Tibial nerve (tissue), 4 donors: Measurements from ENCODE around the gene HES3. TPM values are rescaled to one million over a fixed set of nuclear protein-coding genes. Genes with fewer than 3 reads are reported as not detected.

Experiments used
- DNase-seq, 2 donors: peaks; one replicate each; pipeline ENCODE4 v3.0.0-alpha.2; 2019; ENCODE audit warnings: low spot score in 2 of 2
- H3K27ac ChIP-seq, 4 donors: fragments of 200-600 bp; sonication (generic) in 3 of 4; one replicate each; pipeline ENCODE4 v1.5.1; 2017 to 2019; ENCODE audit warnings: mild to moderate bottlenecking in 1 of 4
- H3K27me3 ChIP-seq, 2 donors: fragments of 200-600 bp; sonication (generic) in 1 of 2; one replicate each; pipeline versions ENCODE4 v1.5.1 to v1.6.0; 2017 to 2019
- H3K36me3 ChIP-seq, 3 donors: fragments of 200-600 bp; sonication (generic); one replicate each; pipeline ENCODE4 v1.5.1; 2018 to 2019
- H3K4me1 ChIP-seq, 4 donors: fragments of 200-600 bp; sonication (generic) in 3 of 4; one replicate each; pipeline ENCODE4 v1.5.1; 2017 to 2019
- H3K4me3 ChIP-seq, 4 donors: fragments of 200-600 bp; sonication (generic) in 3 of 4; one replicate each; pipeline ENCODE4 v1.5.1; 2017 to 2019; ENCODE audit warnings: mild to moderate bottlenecking in 1 of 4, moderate library complexity in 1 of 4
- H3K9me3 ChIP-seq, 4 donors: fragments of 200-600 bp; sonication (generic) in 3 of 4; one replicate each; pipeline ENCODE4 v1.5.1; 2017 to 2019
- CTCF ChIP-seq, 5 experiments: fragments of 200-600 bp in 3 of 5; fragments of 450-650 bp in 2 of 5; sonication (generic) in 3 of 5; IDR thresholded peaks; one replicate each; pipeline ENCODE4 v1.5.1; 2016 to 2019; ENCODE audit warnings: antibody characterized with exemption in 5 of 5, mild to moderate bottlenecking in 3 of 5, moderate library complexity in 2 of 5
- EP300 ChIP-seq, 2 donors: sonication (generic); formaldehyde crosslinking; IDR thresholded peaks; one replicate each; pipeline ENCODE4 v1.6.1; 2017; ENCODE audit warnings: antibody characterized with exemption in 2 of 2, mild to moderate bottlenecking in 1 of 2
- POLR2A ChIP-seq, 2 donors: fragments of 450-650 bp; IDR thresholded peaks; one replicate each; pipeline ENCODE4 v1.6.1; 2017; ENCODE audit warnings: antibody characterized with exemption in 2 of 2, mild to moderate bottlenecking in 2 of 2, moderate library complexity in 2 of 2
- WGBS, 2 donors: methylation state at CpG; one replicate each; pipeline ENCODE4 v1.1.5; 2018; 5-methylcytosine and 5-hydroxymethylcytosine counted together
- total RNA-seq, 4 donors: library from RNA; depleted of rRNA; stranded (reverse); fragments of >200 nt; gene quantifications; one replicate each; pipeline ENCODE4 v1.1.0, GENCODE V29; 2016

Gene HES3
- total RNA-seq, 4 donors from 2014 or later: not detected

- no peak for TF ChIP-seq EP300 (IDR thresholded peaks at IDR 0.05)
- TF ChIP-seq POLR2A (IDR thresholded peaks at IDR 0.05): no peak
- 68 to 86% methylated on average over 2 to 8 of the region's 8 CpGs for WGBS, 2 donors
- Histone ChIP-seq H3K4me1 (peaks cover 0 to 13% (median 0%) of the 10 kb centered on the region in 4 donors), H3K4me3 (no peak overlapping the region), H3K9me3 (no peaks in the 10 kb centered on the region), H3K27me3 (no peaks in the 10 kb centered on the region), H3K36me3 (peaks cover 0 to 63% (median 5%) of the 10 kb centered on the region in 3 donors), H3K27ac (no peak overlapping the region)
- DNase-seq: no peak
These were observed 23.7 kb upstream of the HES3 start for GRCh38 chr1:6220236-6220635.

GRCh38 chr1:6221210-6221784 is 22.7 kb upstream of the HES3 start:
- WGBS, 2 donors: 89 to 90% methylated on average over 12 of the region's 12 CpGs
- no peak for TF ChIP-seq CTCF (IDR thresholded peaks at IDR 0.05)
- TF ChIP-seq EP300 (IDR thresholded peaks at IDR 0.05): no peak
- no peak for TF ChIP-seq POLR2A (IDR thresholded peaks at IDR 0.05)
- Histone ChIP-seq H3K9me3 (no peaks in the 10 kb centered on the region), H3K27ac (no peak overlapping the region), H3K4me1 (peaks cover 0 to 13% (median 0%) of the 10 kb centered on the region in 4 donors), H3K36me3 (peaks cover 0 to 63% (median 5%) of the 10 kb centered on the region in 3 donors), H3K27me3 (no peaks in the 10 kb centered on the region), H3K4me3 (no peak overlapping the region)
- no peak for DNase-seq

GRCh38 chr1:6222636-6223035 is 21.3 kb upstream of the HES3 start:
- Histone ChIP-seq H3K36me3 (peaks cover 0 to 71% (median 5%) of the 10 kb centered on the region in 3 donors), H3K4me1 (peaks cover 0 to 13% (median 0%) of the 10 kb centered on the region in 4 donors), H3K4me3 (no peak overlapping the region), H3K27ac (peak overlapping the region in 2 of 4 donors; percentile 22 to 55), H3K27me3 (no peaks in the 10 kb centered on the region), H3K9me3 (no peaks in the 10 kb centered on the region)
- DNase-seq: peak in 1 of 2 donors; percentile 63
- WGBS, 2 donors: 36 to 57% methylated on average over 6 of the region's 6 CpGs
- TF ChIP-seq CTCF (IDR thresholded peaks at IDR 0.05) (no peak), POLR2A (IDR thresholded peaks at IDR 0.05) (no peak), EP300 (IDR thresholded peaks at IDR 0.05) (no peak)

GRCh38 chr1:6223617-6224016 is 20.4 kb upstream of the HES3 start:
- H3K27me3 ChIP-seq: no peaks in the 10 kb centered on the region
- H3K4me1 ChIP-seq: peaks cover 0 to 13% (median 0%) of the 10 kb centered on the region in 4 donors
- H3K36me3 ChIP-seq: peaks cover 0 to 81% (median 5%) of the 10 kb centered on the region in 3 donors
- no peak for TF ChIP-seq EP300 (IDR thresholded peaks at IDR 0.05)
- no peak for TF ChIP-seq CTCF (IDR thresholded peaks at IDR 0.05)
- TF ChIP-seq POLR2A (IDR thresholded peaks at IDR 0.05): no peak
- DNase-seq: no peak
- H3K4me3 ChIP-seq: no peak overlapping the region
- 96 to 97% methylated on average over 13 of the region's 13 CpGs for WGBS, 2 donors
- H3K9me3 ChIP-seq: no peaks in the 10 kb centered on the region
- no peak overlapping the region for H3K27ac ChIP-seq

- no peak for DNase-seq
- Histone ChIP-seq H3K36me3 (peaks cover 0 to 92% (median 5%) of the 10 kb centered on the region in 3 donors), H3K4me1 (peaks cover 0 to 13% (median 0%) of the 10 kb centered on the region in 4 donors), H3K9me3 (no peaks in the 10 kb centered on the region), H3K4me3 (no peak overlapping the region), H3K27ac (no peak overlapping the region), H3K27me3 (no peaks in the 10 kb centered on the region)
- 72 to 75% methylated on average over 15 of the region's 15 CpGs for WGBS, 2 donors
- no peak for TF ChIP-seq EP300 (IDR thresholded peaks at IDR 0.05)
- no peak for TF ChIP-seq POLR2A (IDR thresholded peaks at IDR 0.05)
- TF ChIP-seq CTCF (IDR thresholded peaks at IDR 0.05): no peak
These were observed 19.3 kb upstream of the HES3 start for GRCh38 chr1:6224718-6225117.
